ENCODE results near the gene SNN. TPM values are rescaled to one million over a fixed set of nuclear protein-coding genes. Genes with fewer than 3 reads are reported as not detected.

SNN gene
- total RNA-seq, 1 experiment from 2014 or later: 12.6 TPM

- TF ChIP-seq EZH2 (IDR thresholded peaks at IDR 0.05; ENCODE audit: low read depth) (no peak), CTCF (conservative IDR thresholded peaks at IDR 0.05) (peak; percentile 88)
- H3K9me3 ChIP-seq (ENCODE audit: insufficient read depth, low read depth): no peaks in the 10 kb centered on the region
- POLR2A ChIA-PET (ENCODE audit: unreplicated experiment): interaction anchor here (0.6 to 1.4 kb wide), 4 partner anchors 14 to 241 kb away, joined by 4 to 15 read pairs (median 4); partner anchors contain the start of gene LITAF
- CTCF ChIA-PET: interaction anchor here (0.6 to 2.4 kb wide), 7 partner anchors 13 to 214 kb away, joined by 3 to 8 read pairs (median 4); no protein-coding TSS in a partner anchor
- H3F3A ChIP-seq (ENCODE audit: insufficient read depth, low read depth): peaks cover 43% of the 10 kb centered on the region
- H2AFZ ChIP-seq: no peak overlapping the region
- TSS peak; percentile 76 for BruUV-seq (replicated peaks)
- peak; percentile 53 to 59 for DNase-seq
- peak overlapping the region; percentile 65 for H3K4me2 ChIP-seq
- no peaks in the 10 kb centered on the region for H3K27me3 ChIP-seq (ENCODE audit: insufficient read depth, low read depth)
- no peaks in the 10 kb centered on the region for H3K79me2 ChIP-seq (ENCODE audit: low read depth)
- H3K9me2 ChIP-seq (ENCODE audit: insufficient read depth): no peaks in the 10 kb centered on the region
- no peaks in the 10 kb centered on the region for H3K36me3 ChIP-seq (ENCODE audit: low read depth)
- intact Hi-C loops (cut with micrococcal nuclease; ENCODE audit: unreplicated experiment): loop anchor here (1.0 kb wide), 7 partner anchors 13 to 234 kb away; no protein-coding TSS in a partner anchor
- H3K27ac ChIP-seq: peak overlapping the region; percentile 99
- no peaks in the 10 kb centered on the region for H4K20me1 ChIP-seq (ENCODE audit: insufficient read depth)
- peaks cover 43% of the 10 kb centered on the region for H3K4me1 ChIP-seq (replicated peaks; ENCODE audit: insufficient read depth)
- peak overlapping the region; percentile 15; the same call in 1 of the 2 replicates for H3K4me3 ChIP-seq
Observed at GRCh38 chr16:11640987-11641817, 27.1 kb upstream of the SNN start.

GRCh38 chr16:11642765-11643116 lies 25.5 kb upstream of the SNN start:
- no peaks in the 10 kb centered on the region for H4K20me1 ChIP-seq (ENCODE audit: insufficient read depth)
- no peak overlapping the region; the same call in 1 of the 2 replicates for H3K4me2 ChIP-seq
- H3K4me1 ChIP-seq (replicated peaks; ENCODE audit: insufficient read depth): peaks cover 29% of the 10 kb centered on the region
- no TSS peak for BruUV-seq (replicated peaks)
- CTCF ChIA-PET: interaction anchor here (0.6 to 0.7 kb wide), 3 partner anchors 69 to 94 kb away, joined by 6 to 9 read pairs (median 7); no protein-coding TSS in a partner anchor
- intact Hi-C loops (cut with micrococcal nuclease; ENCODE audit: unreplicated experiment): no loop called here
- H3K9me3 ChIP-seq (ENCODE audit: insufficient read depth, low read depth): no peaks in the 10 kb centered on the region
- H3K4me3 ChIP-seq: no peak overlapping the region
- no peaks in the 10 kb centered on the region for H3K79me2 ChIP-seq (ENCODE audit: low read depth)
- H3F3A ChIP-seq (ENCODE audit: insufficient read depth, low read depth): peaks cover 38% of the 10 kb centered on the region
- no peaks in the 10 kb centered on the region for H3K27me3 ChIP-seq (ENCODE audit: insufficient read depth, low read depth)
- TF ChIP-seq EZH2 (IDR thresholded peaks at IDR 0.05; ENCODE audit: low read depth) (no peak), CTCF (conservative IDR thresholded peaks at IDR 0.05) (no peak)
- H3K36me3 ChIP-seq (ENCODE audit: low read depth): no peaks in the 10 kb centered on the region
- H3K27ac ChIP-seq: no peak overlapping the region
- no peak overlapping the region for H2AFZ ChIP-seq
- H3K9me2 ChIP-seq (ENCODE audit: insufficient read depth): no peaks in the 10 kb centered on the region
- DNase-seq: no peak
- POLR2A ChIA-PET (ENCODE audit: unreplicated experiment): no interaction called here

GRCh38 chr16:11649276-11649675 lies 19.0 kb upstream of the SNN start:
- POLR2A ChIA-PET (ENCODE audit: unreplicated experiment): no interaction called here
- H3K4me3 ChIP-seq: no peak overlapping the region
- BruUV-seq (replicated peaks): no TSS peak
- no peaks in the 10 kb centered on the region for H3K4me1 ChIP-seq (replicated peaks; ENCODE audit: insufficient read depth)
- TF ChIP-seq EZH2 (IDR thresholded peaks at IDR 0.05; ENCODE audit: low read depth): no peak
- no peak for TF ChIP-seq CTCF (conservative IDR thresholded peaks at IDR 0.05)
- CTCF ChIA-PET: interaction anchor here (0.7 kb wide), 1 partner anchor 92 kb away, joined by 5 read pairs; no protein-coding TSS in a partner anchor
- no peaks in the 10 kb centered on the region for H3K36me3 ChIP-seq (ENCODE audit: low read depth)
- H4K20me1 ChIP-seq (ENCODE audit: insufficient read depth): no peaks in the 10 kb centered on the region
- H3K27me3 ChIP-seq (ENCODE audit: insufficient read depth, low read depth): no peaks in the 10 kb centered on the region
- no peak for DNase-seq
- H3K9me3 ChIP-seq (ENCODE audit: insufficient read depth, low read depth): no peaks in the 10 kb centered on the region
- H2AFZ ChIP-seq: no peak overlapping the region
- no peak overlapping the region for H3K4me2 ChIP-seq
- H3K9me2 ChIP-seq (ENCODE audit: insufficient read depth): no peaks in the 10 kb centered on the region
- H3F3A ChIP-seq (ENCODE audit: insufficient read depth, low read depth): no peaks in the 10 kb centered on the region
- no peak overlapping the region for H3K27ac ChIP-seq
- no peaks in the 10 kb centered on the region for H3K79me2 ChIP-seq (ENCODE audit: low read depth)
- intact Hi-C loops (cut with micrococcal nuclease; ENCODE audit: unreplicated experiment): no loop called here
